OCI-LY3 (cell line): ENCODE results near the gene HSD3B7.

Experiments
- H2AFZ ChIP-seq: fragments of 200-600, 300-600 bp; shearing (Covaris generic); 2 replicates; pipeline ENCODE4 v1.6.0; 2014; ENCODE audit warnings: antibody characterized with exemption, low read depth, low read length
- H3K27ac ChIP-seq: fragments of 200-600, 300-600 bp; sonication (generic); 2 replicates; pipeline ENCODE4 v1.5.1; 2014; ENCODE audit warnings: mild to moderate bottlenecking, low read length, moderate library complexity, mixed read lengths
- H3K27me3 ChIP-seq: fragments of 200-600, 300-600 bp; sonication (generic); 2 replicates; pipeline ENCODE4 v1.6.1; 2014; ENCODE audit warnings: low read depth, low read length, mixed read lengths
- H3K36me3 ChIP-seq: fragments of 200-600, 300-600 bp; sonication (generic); replicated peaks from 2 replicates; pipeline ENCODE3; 2014; ENCODE audit warnings: low read depth, low read length, mixed read lengths
- H3K4me1 ChIP-seq: fragments of 300-600, 200-600 bp; sonication (generic); 2 replicates; pipeline ENCODE4 v1.6.1; 2014; ENCODE audit warnings: low read length, mixed read lengths
- H3K4me2 ChIP-seq: fragments of 200-600, 300-600 bp; sonication (generic); 2 replicates; pipeline ENCODE4 v1.6.1; 2014; ENCODE audit warnings: low read length, mixed read lengths
- H3K4me3 ChIP-seq: fragments of 300-600, 200-600 bp; sonication (generic); 2 replicates; pipeline ENCODE4 v1.5.1; 2014; ENCODE audit warnings: antibody characterized with exemption, mild to moderate bottlenecking, low read length, moderate library complexity
- H3K79me2 ChIP-seq: fragments of 300-600, 200-600 bp; shearing (Covaris generic); 2 replicates; pipeline ENCODE4 v1.6.1; 2014; ENCODE audit warnings: mild to moderate bottlenecking, low read length, mixed read lengths
- H3K9ac ChIP-seq: fragments of 300-600, 200-600 bp; shearing (Covaris generic); 2 replicates; pipeline ENCODE4 v1.6.0; 2014; ENCODE audit warnings: mild to moderate bottlenecking, low read length, moderate library complexity
- H3K9me3 ChIP-seq: fragments of 200-600, 300-600 bp; shearing (Covaris generic); 2 replicates; pipeline ENCODE4 v1.6.1; 2014; ENCODE audit warnings: low read length, mixed read lengths; ENCODE audit not compliant: insufficient read depth
- H4K20me1 ChIP-seq: fragments of 200-600, 300-600 bp; sonication (generic); 2 replicates; pipeline ENCODE4 v1.6.1; 2016; ENCODE audit warnings: low read length, mixed read lengths; ENCODE audit not compliant: insufficient read depth
- EZH2phosphoT487 ChIP-seq: fragments of 200-600 bp; shearing (Covaris generic); IDR thresholded peaks from 2 replicates; pipeline ENCODE4 v1.6.1; 2018; ENCODE audit warnings: antibody characterized with exemption, mixed run types, low read depth
- TF ChIP-seq, protein P1 (sequence below): fragments of 200-600, 300-600 bp; sonication (generic); IDR thresholded peaks from 2 replicates; pipeline ENCODE4 v1.5.1; 2014; ENCODE audit warnings: antibody characterized with exemption, low read length, low read depth

Gene HSD3B7

GRCh38 chr16:30989469-30990047 is 4.6 kb downstream of the HSD3B7 start:
- Histone ChIP-seq H3K9me3 (no peaks in the 10 kb centered on the region), H3K27me3 (no peaks in the 10 kb centered on the region), H3K4me1 (peaks cover 16% of the 10 kb centered on the region), H2AFZ (no peak overlapping the region), H3K4me2 (no peak overlapping the region), H3K79me2 (no peaks in the 10 kb centered on the region), H3K9ac (no peak overlapping the region), H4K20me1 (no peaks in the 10 kb centered on the region), H3K27ac (no peak overlapping the region), H3K4me3 (no peak overlapping the region), H3K36me3 (no peaks in the 10 kb centered on the region)
- TF ChIP-seq, protein P1, sequence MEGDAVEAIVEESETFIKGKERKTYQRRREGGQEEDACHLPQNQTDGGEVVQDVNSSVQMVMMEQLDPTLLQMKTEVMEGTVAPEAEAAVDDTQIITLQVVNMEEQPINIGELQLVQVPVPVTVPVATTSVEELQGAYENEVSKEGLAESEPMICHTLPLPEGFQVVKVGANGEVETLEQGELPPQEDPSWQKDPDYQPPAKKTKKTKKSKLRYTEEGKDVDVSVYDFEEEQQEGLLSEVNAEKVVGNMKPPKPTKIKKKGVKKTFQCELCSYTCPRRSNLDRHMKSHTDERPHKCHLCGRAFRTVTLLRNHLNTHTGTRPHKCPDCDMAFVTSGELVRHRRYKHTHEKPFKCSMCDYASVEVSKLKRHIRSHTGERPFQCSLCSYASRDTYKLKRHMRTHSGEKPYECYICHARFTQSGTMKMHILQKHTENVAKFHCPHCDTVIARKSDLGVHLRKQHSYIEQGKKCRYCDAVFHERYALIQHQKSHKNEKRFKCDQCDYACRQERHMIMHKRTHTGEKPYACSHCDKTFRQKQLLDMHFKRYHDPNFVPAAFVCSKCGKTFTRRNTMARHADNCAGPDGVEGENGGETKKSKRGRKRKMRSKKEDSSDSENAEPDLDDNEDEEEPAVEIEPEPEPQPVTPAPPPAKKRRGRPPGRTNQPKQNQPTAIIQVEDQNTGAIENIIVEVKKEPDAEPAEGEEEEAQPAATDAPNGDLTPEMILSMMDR: no peak
- no peak for TF ChIP-seq EZH2phosphoT487

DNA sequence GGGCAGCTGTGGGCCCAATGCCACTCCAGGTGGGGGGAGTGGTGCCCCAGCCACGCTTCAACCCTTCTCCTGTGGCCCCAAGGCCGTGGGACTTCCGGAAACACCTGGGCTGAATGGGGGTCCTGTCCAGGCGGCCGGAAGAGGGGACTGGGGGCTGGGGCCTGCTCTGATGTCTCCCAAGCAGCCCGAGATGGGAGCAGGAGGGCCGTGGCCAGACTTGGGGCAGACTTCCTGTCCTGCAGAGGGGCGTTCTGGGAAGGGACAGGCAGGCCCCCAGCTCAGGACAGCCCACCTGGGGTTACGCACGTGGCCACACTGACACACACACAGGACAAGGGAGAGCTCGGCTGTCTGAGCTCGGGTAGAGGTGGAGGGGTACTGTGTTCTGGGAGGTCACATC is 5.1 kb downstream of the HSD3B7 start:
- TF ChIP-seq, protein P1: no peak
- TF ChIP-seq EZH2phosphoT487: no peak
- Histone ChIP-seq H3K36me3 (no peaks in the 10 kb centered on the region), H2AFZ (no peak overlapping the region), H3K9me3 (no peaks in the 10 kb centered on the region), H3K79me2 (no peaks in the 10 kb centered on the region), H3K4me2 (no peak overlapping the region), H3K4me3 (no peak overlapping the region), H3K9ac (no peak overlapping the region), H3K27me3 (no peaks in the 10 kb centered on the region), H3K27ac (no peak overlapping the region), H3K4me1 (peaks cover 19% of the 10 kb centered on the region), H4K20me1 (no peaks in the 10 kb centered on the region)

GRCh38 chr16:30991052-30991451 is 6.0 kb downstream of the HSD3B7 start:
- H3K4me2 ChIP-seq: no peak overlapping the region
- H3K9me3 ChIP-seq: no peaks in the 10 kb centered on the region
- no peak overlapping the region for H3K27ac ChIP-seq
- no peak for TF ChIP-seq EZH2phosphoT487
- TF ChIP-seq, protein P1: no peak
- no peaks in the 10 kb centered on the region for H3K79me2 ChIP-seq
- no peaks in the 10 kb centered on the region for H4K20me1 ChIP-seq
- H3K9ac ChIP-seq: no peak overlapping the region
- no peak overlapping the region for H3K4me3 ChIP-seq
- no peaks in the 10 kb centered on the region for H3K36me3 ChIP-seq
- H3K4me1 ChIP-seq: peaks cover 24% of the 10 kb centered on the region
- no peak overlapping the region for H2AFZ ChIP-seq
- H3K27me3 ChIP-seq: no peaks in the 10 kb centered on the region

GRCh38 chr16:30992276-30992780 is 7.3 kb downstream of the HSD3B7 start:
- TF ChIP-seq, protein P1: no peak
- TF ChIP-seq EZH2phosphoT487: no peak
- no peaks in the 10 kb centered on the region for H3K9me3 ChIP-seq
- no peak overlapping the region for H3K27ac ChIP-seq
- H3K27me3 ChIP-seq: no peaks in the 10 kb centered on the region
- H4K20me1 ChIP-seq: no peaks in the 10 kb centered on the region
- H2AFZ ChIP-seq: no peak overlapping the region
- H3K79me2 ChIP-seq: no peaks in the 10 kb centered on the region
- no peak overlapping the region for H3K4me2 ChIP-seq
- H3K4me3 ChIP-seq: no peak overlapping the region
- peaks cover 25% of the 10 kb centered on the region for H3K4me1 ChIP-seq
- H3K9ac ChIP-seq: no peak overlapping the region
- H3K36me3 ChIP-seq: no peaks in the 10 kb centered on the region
